HL-60 (cell line): ENCODE results near the gene NCDN.

Experiments
- DNase-seq, 2 experiments: peaks; one replicate each; pipeline ENCODE4 v3.0.0-alpha.2; 2010 to 2020; ENCODE audit warnings: low read depth in 1 of 2, low spot score in 1 of 2
- H3K27ac ChIP-seq: fragments of 250-450 bp; sonication (Bioruptor Pico); replicated peaks from 2 replicates; pipeline ENCODE4 v1.5.1; 2020; ENCODE audit warnings: mild to moderate bottlenecking, moderate library complexity
- H3K27me3 ChIP-seq: fragments of 250-450 bp; sonication (Bioruptor Pico); 2 replicates; pipeline ENCODE4 v1.5.1; 2021; ENCODE audit warnings: mild to moderate bottlenecking, moderate library complexity; ENCODE audit not compliant: insufficient read depth, poor library complexity, severe bottlenecking
- H3K4me3 ChIP-seq: replicated peaks from 2 replicates; pipeline ENCODE4 v1.5.1; 2011; ENCODE audit warnings: mild to moderate bottlenecking, control low read depth, low read length; ENCODE audit not compliant: insufficient read depth
- CTCF ChIP-seq: IDR thresholded peaks from one replicate; pipeline ENCODE4 v1.5.1; 2011; ENCODE audit warnings: low read length, control low read depth, inconsistent platforms; ENCODE audit not compliant: insufficient read depth
- GABPA ChIP-seq: IDR thresholded peaks from 2 replicates; pipeline ENCODE4 v1.6.1; 2012; ENCODE audit warnings: low read depth
- POLR2AphosphoS5 ChIP-seq: IDR thresholded peaks from 2 replicates; pipeline ENCODE4 v1.6.1; 2012; ENCODE audit warnings: low read depth
- REST ChIP-seq: IDR thresholded peaks from 2 replicates; pipeline ENCODE4 v1.6.1; 2012; ENCODE audit warnings: low read depth; ENCODE audit not compliant: insufficient replicate concordance
- SPI1 ChIP-seq: IDR thresholded peaks from 2 replicates; pipeline ENCODE4 v1.6.1; 2012; ENCODE audit warnings: low read depth, mild to moderate bottlenecking, borderline replicate concordance

The NCDN gene

GRCh38 chr1:35591211-35591610, 33.6 kb downstream of the NCDN start:
- Histone ChIP-seq H3K27ac (no peak overlapping the region), H3K4me3 (no peak overlapping the region), H3K27me3 (no peaks in the 10 kb centered on the region)
- DNase-seq: no peak
- TF ChIP-seq CTCF (no peak), SPI1 (no peak), GABPA (no peak), REST (no peak), POLR2AphosphoS5 (no peak)

- no peak overlapping the region for H3K27ac ChIP-seq
- no peak for TF ChIP-seq REST
- TF ChIP-seq POLR2AphosphoS5: no peak
- TF ChIP-seq SPI1: no peak
- no peak for TF ChIP-seq GABPA
- TF ChIP-seq CTCF: no peak
Measured at GRCh38 chr1:35592991-35593769, 35.6 kb downstream of the NCDN start.

GRCh38 chr1:35594005-35594760, 36.6 kb downstream of the NCDN start:
- Histone ChIP-seq H3K27me3 (no peaks in the 10 kb centered on the region), H3K27ac (no peak overlapping the region), H3K4me3 (no peak overlapping the region)
- TF ChIP-seq GABPA (no peak), REST (no peak), POLR2AphosphoS5 (no peak), CTCF (no peak), SPI1 (no peak)
- DNase-seq: no peak

More at GRCh38 chr1:35592991-35593769, 35.6 kb downstream of the NCDN start:
- DNase-seq: peak in 1 of 2 experiments; percentile 64
- H3K4me3 ChIP-seq: no peak overlapping the region
- no peaks in the 10 kb centered on the region for H3K27me3 ChIP-seq
